ENCODE measurements around the gene VSTM2B. TPM values are rescaled to one million over a fixed set of nuclear protein-coding genes. Genes with fewer than 3 reads are reported as not detected.
A peak's percentile ranks its signal among the peaks of the same experiment; 100 is the strongest.

VSTM2B gene
- total and polyA plus RNA-seq, 4 donors, result not detected

DNA sequence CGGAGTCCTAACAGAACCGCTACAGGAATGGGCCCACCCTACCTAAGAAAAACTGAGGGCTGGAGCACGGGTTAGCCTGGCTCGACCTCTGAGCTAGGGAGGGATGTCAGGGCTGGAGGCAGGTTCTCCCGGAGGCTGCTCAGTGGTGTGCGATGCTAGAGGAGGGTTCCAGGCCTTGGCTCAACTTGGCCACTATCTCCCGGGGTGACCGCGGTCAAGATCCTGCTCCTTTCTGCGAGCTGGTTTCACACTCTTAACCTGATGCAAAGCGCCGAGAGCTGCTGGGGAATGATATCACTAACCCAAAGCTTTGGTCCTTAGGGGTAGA lies 80.6 kb downstream of the VSTM2B start:
- no peaks in the 10 kb centered on the region for H3K9me3 ChIP-seq (ENCODE audit: control insufficient read depth in 4 of 4, low read length in 3 of 4)
- no peak for DNase-seq (ENCODE audit: low spot score)
- peak overlapping the region; percentile 41 to 89 for H3K9ac ChIP-seq (ENCODE audit: low read depth in 1 of 2, low read length in 2 of 2)
- TF ChIP-seq CTCF (IDR thresholded peaks at IDR 0.05; ENCODE audit: low read depth, low read length, missing input control) (no peak), RXRA (IDR thresholded peaks at IDR 0.05) (peak in 1 of 2 donors; percentile 1)
- H3K4me1 ChIP-seq (ENCODE audit: control insufficient read depth in 4 of 4, insufficient read depth in 4 of 4, low read length in 3 of 4), result peaks cover 5 to 23% (median 13%) of the 10 kb centered on the region in 4 donors
- peak overlapping the region; percentile 93 to 94 for H3K27ac ChIP-seq (ENCODE audit: low read depth in 1 of 2, low read length in 2 of 2)
- H3K36me3 ChIP-seq (ENCODE audit: control insufficient read depth in 4 of 4, insufficient read depth in 3 of 4, low read depth in 1 of 4, low read length in 3 of 4), result peaks cover 0 to 15% (median 5%) of the 10 kb centered on the region in 4 donors
- 2% methylated on average over 12 of the region's 12 CpGs for WGBS
- no peaks in the 10 kb centered on the region for H3K27me3 ChIP-seq (ENCODE audit: control insufficient read depth in 4 of 4, insufficient read depth in 4 of 4, low read length in 3 of 4)
- H3K4me3 ChIP-seq (ENCODE audit: low read depth in 1 of 3, low read length in 3 of 3), result peak overlapping the region; percentile 69 to 84 (median 77)

DNA sequence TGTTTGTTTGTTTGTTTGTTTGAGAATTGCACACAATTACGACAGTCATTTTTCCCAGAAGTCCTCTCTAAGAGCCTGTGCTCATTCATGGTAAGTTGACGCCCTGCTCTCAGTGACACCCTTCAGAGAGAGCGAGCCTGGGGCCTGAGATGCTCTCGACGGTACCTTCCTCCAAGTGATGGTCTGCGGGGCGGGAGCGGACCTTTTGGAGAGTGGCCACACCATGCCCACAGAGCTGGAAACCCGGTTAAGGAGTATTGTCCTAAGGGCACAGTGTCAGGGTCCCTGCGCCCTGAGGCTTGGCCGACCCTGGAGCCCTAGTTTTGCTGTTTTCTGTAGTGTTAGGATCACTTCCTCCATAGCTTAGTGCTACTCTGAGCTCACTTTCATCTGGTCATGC lies 83.8 kb downstream of the VSTM2B start:
- no peaks in the 10 kb centered on the region for H3K9me3 ChIP-seq (ENCODE audit: control insufficient read depth in 4 of 4, low read length in 3 of 4)
- DNase-seq (ENCODE audit: low spot score), result no peak
- no peaks in the 10 kb centered on the region for H3K27me3 ChIP-seq (ENCODE audit: control insufficient read depth in 4 of 4, insufficient read depth in 4 of 4, low read length in 3 of 4)
- peaks cover 11 to 43% (median 24%) of the 10 kb centered on the region in 4 donors for H3K4me1 ChIP-seq (ENCODE audit: control insufficient read depth in 4 of 4, insufficient read depth in 4 of 4, low read length in 3 of 4)
- WGBS, result 95% methylated on average over 11 of the region's 11 CpGs
- H3K27ac ChIP-seq (ENCODE audit: low read depth in 1 of 2, low read length in 2 of 2), result no peak overlapping the region
- H3K4me3 ChIP-seq (ENCODE audit: low read depth in 1 of 3, low read length in 3 of 3), result no peak overlapping the region
- H3K36me3 ChIP-seq (ENCODE audit: control insufficient read depth in 4 of 4, insufficient read depth in 3 of 4, low read depth in 1 of 4, low read length in 3 of 4), result peaks cover 8 to 36% (median 14%) of the 10 kb centered on the region in 4 donors
- TF ChIP-seq REST (IDR thresholded peaks at IDR 0.05), result no peak
- TF ChIP-seq FOXA2 (IDR thresholded peaks at IDR 0.05), result no peak
- TF ChIP-seq HNF4G (IDR thresholded peaks at IDR 0.05), result no peak
- no peak for TF ChIP-seq RAD21 (IDR thresholded peaks at IDR 0.05)
- no peak for TF ChIP-seq MAX (IDR thresholded peaks at IDR 0.05)
- TF ChIP-seq JUND (IDR thresholded peaks at IDR 0.05), result no peak
- no peak for TF ChIP-seq ZBTB33 (IDR thresholded peaks at IDR 0.05)
- no peak for TF ChIP-seq GABPA (IDR thresholded peaks at IDR 0.05 in 1 of 2, conservative IDR thresholded peaks at IDR 0.05 in 1 of 2)
- no peak for TF ChIP-seq EGR1 (IDR thresholded peaks at IDR 0.05; ENCODE audit: low read depth in 2 of 2)
- TF ChIP-seq FOXA1 (IDR thresholded peaks at IDR 0.05), result no peak
- TF ChIP-seq RXRA (IDR thresholded peaks at IDR 0.05), result no peak
- no peak for TF ChIP-seq CTCF (IDR thresholded peaks at IDR 0.05; ENCODE audit: low read depth, low read length, missing input control)
- TF ChIP-seq YY1 (IDR thresholded peaks at IDR 0.05), result no peak
- TF ChIP-seq SP1 (IDR thresholded peaks at IDR 0.05), result no peak
- TF ChIP-seq, protein P1, sequence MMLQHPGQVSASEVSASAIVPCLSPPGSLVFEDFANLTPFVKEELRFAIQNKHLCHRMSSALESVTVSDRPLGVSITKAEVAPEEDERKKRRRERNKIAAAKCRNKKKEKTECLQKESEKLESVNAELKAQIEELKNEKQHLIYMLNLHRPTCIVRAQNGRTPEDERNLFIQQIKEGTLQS (IDR thresholded peaks at IDR 0.05), result no peak
- no peak for TF ChIP-seq TAF1 (conservative IDR thresholded peaks at IDR 0.05)
- H3K9ac ChIP-seq (ENCODE audit: low read depth in 1 of 2, low read length in 2 of 2), result no peak overlapping the region
